HFFc6 (cell line): ENCODE data around the gene HSF4. TPM values are rescaled to one million over a fixed set of nuclear protein-coding genes. Genes with fewer than 3 reads are reported as not detected.

Experiments
- DNase-seq: peaks from one replicate; pipeline ENCODE4 v3.0.0-alpha.2; 2018
- H3K27ac Mint-ChIP-seq: 2 replicates; pipeline ENCODE4 v1.8.0; 2020; ENCODE audit warnings: mild to moderate bottlenecking, mixed read lengths
- H3K27me3 Mint-ChIP-seq: 2 replicates; pipeline ENCODE4 v1.8.0; 2021; ENCODE audit warnings: mild to moderate bottlenecking, moderate library complexity, mixed read lengths; ENCODE audit not compliant: insufficient read depth
- H3K36me3 Mint-ChIP-seq: 2 replicates; pipeline ENCODE4 v1.8.0; 2021; ENCODE audit warnings: low read depth, mixed read lengths
- H3K4me1 Mint-ChIP-seq: 2 replicates; pipeline ENCODE4 v1.8.0; 2020; ENCODE audit warnings: low read depth, mixed read lengths
- H3K4me3 Mint-ChIP-seq: 2 replicates; pipeline ENCODE4 v1.8.0; 2020; ENCODE audit warnings: mild to moderate bottlenecking, moderate library complexity, mixed read lengths
- H3K9me3 Mint-ChIP-seq: 2 replicates; pipeline ENCODE4 v1.8.0; 2020; ENCODE audit warnings: mild to moderate bottlenecking, mixed read lengths
- total RNA-seq, 6 experiments: library from RNA; stranded (reverse); fragmentation: NEBNext Ultra II Directional; extraction: Animal tissue kit (Norgen Biotek cat#: 25700); gene quantifications; 2 replicates in 1 of 6; 3 replicates in 5 of 6; pipeline ENCODE4 v1.2.3, GENCODE V29; 2021
- TF ChIP-seq, protein P1 (sequence below): fragments of 200-600 bp; sonication (generic); IDR thresholded peaks from 2 replicates; pipeline ENCODE4 v1.5.0; 2021; ENCODE audit warnings: antibody characterized with exemption, mild to moderate bottlenecking

The HSF4 gene
- total RNA-seq, 6 experiments from 2014 or later, result 3.3 to 5.5 (median 4.6) TPM

DNA sequence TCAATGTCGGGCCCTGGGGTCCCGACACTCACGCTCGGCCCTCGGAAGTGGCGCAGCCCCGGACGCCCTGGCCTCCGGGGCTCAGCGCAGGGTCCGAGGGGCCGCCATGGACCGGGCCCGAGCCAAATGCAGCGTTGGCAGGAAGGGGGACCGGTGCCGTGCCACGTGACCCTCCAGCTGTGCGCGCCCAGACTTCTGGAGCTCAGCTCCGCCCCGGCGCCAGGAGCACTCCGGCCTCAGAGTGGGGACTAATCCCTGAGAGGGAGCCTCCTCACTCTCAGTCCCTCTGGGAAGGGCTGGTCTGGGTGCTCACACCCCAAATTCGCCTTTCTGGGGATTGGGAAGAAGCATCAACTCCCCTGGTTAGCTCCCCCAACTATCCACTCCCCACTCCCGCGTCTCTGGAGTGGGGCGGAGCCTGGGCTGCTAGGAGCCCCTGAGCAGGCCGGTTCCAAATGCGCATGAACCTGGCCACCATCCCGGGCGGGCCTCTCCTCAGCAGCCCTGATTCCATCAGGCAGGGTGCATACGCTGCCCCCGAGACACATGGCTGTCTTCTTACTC is 13.6 kb upstream of the HSF4 start, which contains the start of gene B3GNT9:
Gene B3GNT9, minus strand, starts transcription at position 166 of the 564 bp plus-strand sequence. CDS start 513 bp downstream, outside the sequence.
- H3K27me3 Mint-ChIP-seq, result peaks cover 5% of the 10 kb centered on the region
- peaks cover 8% of the 10 kb centered on the region for H3K36me3 Mint-ChIP-seq
- peak; percentile 65 for DNase-seq
- no peaks in the 10 kb centered on the region for H3K9me3 Mint-ChIP-seq
- H3K4me1 Mint-ChIP-seq, result peaks cover 23% of the 10 kb centered on the region
- TF ChIP-seq, protein P1, sequence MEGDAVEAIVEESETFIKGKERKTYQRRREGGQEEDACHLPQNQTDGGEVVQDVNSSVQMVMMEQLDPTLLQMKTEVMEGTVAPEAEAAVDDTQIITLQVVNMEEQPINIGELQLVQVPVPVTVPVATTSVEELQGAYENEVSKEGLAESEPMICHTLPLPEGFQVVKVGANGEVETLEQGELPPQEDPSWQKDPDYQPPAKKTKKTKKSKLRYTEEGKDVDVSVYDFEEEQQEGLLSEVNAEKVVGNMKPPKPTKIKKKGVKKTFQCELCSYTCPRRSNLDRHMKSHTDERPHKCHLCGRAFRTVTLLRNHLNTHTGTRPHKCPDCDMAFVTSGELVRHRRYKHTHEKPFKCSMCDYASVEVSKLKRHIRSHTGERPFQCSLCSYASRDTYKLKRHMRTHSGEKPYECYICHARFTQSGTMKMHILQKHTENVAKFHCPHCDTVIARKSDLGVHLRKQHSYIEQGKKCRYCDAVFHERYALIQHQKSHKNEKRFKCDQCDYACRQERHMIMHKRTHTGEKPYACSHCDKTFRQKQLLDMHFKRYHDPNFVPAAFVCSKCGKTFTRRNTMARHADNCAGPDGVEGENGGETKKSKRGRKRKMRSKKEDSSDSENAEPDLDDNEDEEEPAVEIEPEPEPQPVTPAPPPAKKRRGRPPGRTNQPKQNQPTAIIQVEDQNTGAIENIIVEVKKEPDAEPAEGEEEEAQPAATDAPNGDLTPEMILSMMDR, result no peak
- H3K4me3 Mint-ChIP-seq, result peak within 1 kb of the TSS; percentile 85
- peak within 1 kb of the TSS; percentile 86 for H3K27ac Mint-ChIP-seq

DNA sequence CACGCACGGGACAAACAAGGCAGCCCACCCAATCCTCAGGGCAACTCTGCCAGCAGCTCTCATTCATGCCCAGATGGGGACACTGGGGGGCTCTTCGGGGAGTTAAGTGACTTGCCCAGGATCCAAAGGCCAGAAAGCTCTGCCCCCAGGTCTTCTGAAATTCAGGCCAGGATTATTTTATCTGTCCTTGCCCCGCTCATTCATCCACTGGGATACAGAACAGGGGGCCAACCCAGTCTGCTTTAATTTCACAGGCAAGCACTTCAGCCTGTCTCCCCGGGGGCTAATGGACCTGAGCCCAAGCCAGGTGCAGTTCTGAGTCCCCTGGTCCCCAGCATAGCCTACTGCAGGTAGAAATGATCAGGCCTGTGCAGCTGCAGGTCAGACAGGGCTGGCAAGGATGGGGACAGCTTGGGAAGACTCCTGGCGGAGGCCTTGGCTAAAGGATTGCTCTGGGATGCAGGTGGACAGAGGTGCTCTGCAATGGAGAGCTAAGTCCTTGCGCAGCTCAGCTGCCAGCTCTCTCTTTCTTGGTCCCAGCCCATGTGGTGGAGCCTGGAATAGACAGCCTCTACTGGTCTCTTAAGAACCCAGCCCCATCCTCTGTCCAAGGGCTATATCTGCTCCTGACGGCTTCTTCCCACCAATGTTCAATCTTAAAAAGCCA is 13.0 kb upstream of the HSF4 start:
- H3K27ac Mint-ChIP-seq, result peak overlapping the region; percentile 86

DNA sequence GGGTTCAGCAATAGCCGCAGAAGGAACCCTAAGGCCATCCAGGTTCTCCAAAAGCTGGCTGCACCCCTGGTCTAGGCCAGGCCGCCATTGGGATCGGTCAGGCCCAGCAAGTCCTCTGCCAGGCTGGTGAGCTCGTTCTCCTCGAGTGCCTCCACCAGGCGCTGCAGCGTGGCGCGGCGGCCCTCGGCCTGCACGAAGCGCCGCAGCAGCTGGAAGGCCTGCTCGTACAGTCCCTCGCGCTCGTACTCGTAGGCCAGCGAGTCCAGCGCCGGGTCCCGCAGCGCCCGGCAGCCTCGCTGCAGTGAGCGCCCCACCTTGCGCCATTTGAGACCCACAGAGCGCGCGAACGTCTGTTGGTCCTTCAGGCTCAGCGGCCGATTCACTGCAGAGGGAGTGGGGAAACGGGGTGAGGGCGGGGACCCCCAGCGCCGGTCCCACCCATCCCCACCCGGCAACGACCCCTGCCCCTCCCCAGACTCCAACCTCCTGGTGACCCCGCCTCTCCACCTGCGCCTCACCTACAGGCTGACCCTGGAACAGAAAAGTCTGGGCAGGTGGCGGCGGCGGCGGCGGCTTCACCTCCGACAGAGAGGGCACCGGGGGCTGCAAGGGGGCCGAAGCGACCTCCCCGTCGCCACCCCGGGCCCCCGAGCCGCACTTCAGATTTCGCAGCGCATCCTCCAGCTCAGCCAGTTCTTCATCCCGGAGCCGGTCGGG is 9.8 kb upstream of the HSF4 start:
- TF ChIP-seq, protein P1, result no peak
- H3K9me3 Mint-ChIP-seq, result no peaks in the 10 kb centered on the region
- H3K27ac Mint-ChIP-seq, result no peak overlapping the region
- H3K36me3 Mint-ChIP-seq, result no peaks in the 10 kb centered on the region
- H3K27me3 Mint-ChIP-seq, result peaks cover 10% of the 10 kb centered on the region
- H3K4me1 Mint-ChIP-seq, result peaks cover 20% of the 10 kb centered on the region
- no peak overlapping the region for H3K4me3 Mint-ChIP-seq
- no peak for DNase-seq

More for the DNA sequence above, 13.0 kb upstream of the HSF4 start:
- Mint-ChIP-seq H3K4me3 (peak overlapping the region; percentile 85), H3K4me1 (peaks cover 23% of the 10 kb centered on the region), H3K36me3 (peaks cover 8% of the 10 kb centered on the region), H3K9me3 (no peaks in the 10 kb centered on the region), H3K27me3 (peaks cover 11% of the 10 kb centered on the region)
- TF ChIP-seq, protein P1, result peak; percentile 11; the same call in 1 of the 2 replicates
- DNase-seq, result no peak

DNA sequence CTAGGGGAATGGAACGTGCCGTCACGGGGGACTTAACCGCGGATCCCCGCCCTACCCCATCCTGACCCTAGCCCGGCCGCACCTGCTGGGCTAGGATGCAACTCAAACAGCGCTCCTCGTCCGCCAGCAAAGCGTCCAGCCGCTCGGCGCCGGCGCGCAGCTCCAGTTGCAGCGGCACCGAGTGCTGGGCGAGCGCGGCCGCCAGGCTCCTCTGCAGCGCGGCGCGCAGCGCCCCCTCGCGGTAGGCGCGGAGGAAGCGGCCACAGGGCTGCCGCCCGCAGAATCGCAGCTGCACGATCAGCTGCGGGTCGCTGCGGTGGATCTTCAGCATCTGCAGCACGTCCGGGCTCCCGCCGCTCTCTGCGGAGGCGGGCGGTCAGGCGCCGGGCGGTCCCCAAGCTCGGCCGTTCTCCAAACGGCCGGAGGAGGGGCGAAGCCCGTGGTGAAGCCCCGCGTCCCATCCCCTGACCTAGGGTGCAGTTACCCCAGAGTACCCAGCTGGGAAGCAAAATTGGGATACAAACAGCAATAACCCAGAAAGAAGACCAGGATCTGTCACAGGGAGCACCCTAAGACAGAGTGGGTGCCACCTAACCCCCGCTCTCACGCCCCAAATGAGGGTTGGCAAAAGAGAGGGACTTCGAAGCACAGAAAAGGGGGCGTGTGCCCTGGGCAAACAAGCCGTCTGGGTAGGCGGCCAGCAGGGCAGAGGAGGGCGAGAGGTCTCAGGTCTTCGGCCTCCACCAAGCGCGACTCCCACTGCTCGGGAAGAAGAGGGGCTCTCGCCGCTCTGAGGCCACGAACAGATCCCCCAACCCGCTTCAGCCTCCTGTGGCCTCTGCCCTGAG is 9.0 kb upstream of the HSF4 start:
- DNase-seq, result peak; percentile 56
- TF ChIP-seq, protein P1, result peak; percentile 99
- H3K27me3 Mint-ChIP-seq, result peaks cover 12% of the 10 kb centered on the region
- H3K4me1 Mint-ChIP-seq, result peaks cover 20% of the 10 kb centered on the region
- no peaks in the 10 kb centered on the region for H3K36me3 Mint-ChIP-seq
- no peak overlapping the region for H3K27ac Mint-ChIP-seq
- no peaks in the 10 kb centered on the region for H3K9me3 Mint-ChIP-seq
- H3K4me3 Mint-ChIP-seq, result no peak overlapping the region
